Neural cell (in vitro differentiated cells): Measurements from ENCODE around the gene HDAC4. TPM values are rescaled to one million over a fixed set of nuclear protein-coding genes. Genes with fewer than 3 reads are reported as not detected.

ENCODE experiments used
- H2AFZ ChIP-seq: fragments of 200-600, 300-800 bp; sonication (generic), shearing (Covaris generic); 2 replicates; pipeline ENCODE4 v1.6.0; 2014; ENCODE audit warnings: low read depth, mild to moderate bottlenecking, antibody characterized with exemption, low read length, moderate library complexity
- H3F3A ChIP-seq: fragments of 200-600 bp; shearing (Covaris generic); 2 replicates; pipeline ENCODE4 v1.6.1; 2016; ENCODE audit warnings: mild to moderate bottlenecking, moderate library complexity, mixed read lengths, antibody characterized with exemption, low read length; ENCODE audit not compliant: insufficient read depth, poor library complexity, severe bottlenecking
- H3K27ac ChIP-seq: fragments of 200-600, 300-800 bp; sonication (generic), shearing (Covaris generic); 2 replicates; pipeline ENCODE4 v1.5.1; 2014; ENCODE audit warnings: mild to moderate bottlenecking, low read length, moderate library complexity
- H3K27me3 ChIP-seq: fragments of 300-800, 200-600 bp; sonication (generic), shearing (Covaris generic); 2 replicates; pipeline ENCODE4 v1.6.0; 2014; ENCODE audit warnings: mild to moderate bottlenecking, low read depth, low read length, moderate library complexity; ENCODE audit not compliant: insufficient read depth
- H3K36me3 ChIP-seq: fragments of 300-800, 200-600 bp; sonication (generic), shearing (Covaris generic); 2 replicates; pipeline ENCODE4 v1.5.1; 2014; ENCODE audit warnings: mild to moderate bottlenecking, antibody characterized with exemption, low read length, moderate library complexity; ENCODE audit not compliant: insufficient read depth
- H3K4me2 ChIP-seq: fragments of 300-800, 200-600 bp; sonication (generic), shearing (Covaris generic); 2 replicates; pipeline ENCODE4 v1.6.0; 2014; ENCODE audit warnings: mild to moderate bottlenecking, low read length
- H3K4me3 ChIP-seq: fragments of 300-800, 200-600 bp; sonication (generic), shearing (Covaris generic); 2 replicates; pipeline ENCODE4 v1.5.1; 2014; ENCODE audit warnings: mild to moderate bottlenecking, low read length, moderate library complexity
- H3K79me2 ChIP-seq: fragments of 200-600 bp; shearing (Covaris generic); replicated peaks from 2 replicates; pipeline ENCODE4 v1.6.0; 2014; ENCODE audit warnings: mild to moderate bottlenecking, low read length, moderate library complexity; ENCODE audit not compliant: insufficient read depth
- H3K9ac ChIP-seq: fragments of 300-800, 200-600 bp; sonication (generic), shearing (Covaris generic); 2 replicates; pipeline ENCODE4 v1.6.1; 2016; ENCODE audit warnings: mild to moderate bottlenecking, low read length, mixed read lengths
- H3K9me2 ChIP-seq: fragments of 200-600 bp; shearing (Covaris generic); 2 replicates; pipeline ENCODE4 v1.6.1; 2016; ENCODE audit warnings: mild to moderate bottlenecking, low read length, mixed read lengths; ENCODE audit not compliant: insufficient read depth
- H3K9me3 ChIP-seq: fragments of 200-600, 300-800 bp; sonication (generic), shearing (Covaris generic); 2 replicates; pipeline ENCODE4 v1.6.1; 2016; ENCODE audit warnings: mild to moderate bottlenecking, mixed run types, low read length, moderate library complexity, mixed read lengths
- H4K20me1 ChIP-seq: fragments of 200-600 bp; shearing (Covaris generic); 2 replicates; pipeline ENCODE4 v1.6.1; 2016; ENCODE audit warnings: mild to moderate bottlenecking, mixed run types; ENCODE audit not compliant: insufficient read depth
- EP300 ChIP-seq: fragments of 450-650 bp; conservative IDR thresholded peaks from 2 replicates; pipeline ENCODE4 v1.6.1; 2014; ENCODE audit warnings: antibody characterized with exemption, mild to moderate bottlenecking, moderate library complexity; ENCODE audit not compliant: poor library complexity, severe bottlenecking
- EZH2 ChIP-seq: fragments of 200-600, 300-800 bp; shearing (Covaris generic), sonication (generic); IDR thresholded peaks from 2 replicates; pipeline ENCODE4 v1.6.1; 2014; ENCODE audit warnings: antibody characterized with exemption, low read length, borderline replicate concordance, mild to moderate bottlenecking; ENCODE audit not compliant: insufficient read depth, poor library complexity, severe bottlenecking
- MXI1 ChIP-seq: fragments of 450-650 bp; conservative IDR thresholded peaks from 2 replicates; pipeline ENCODE4 v1.6.1; 2014; ENCODE audit warnings: antibody characterized with exemption, mild to moderate bottlenecking; ENCODE audit not compliant: poor library complexity, severe bottlenecking
- POLR2AphosphoS5 ChIP-seq: IDR thresholded peaks from 2 replicates; pipeline ENCODE4 v1.6.1; 2012
- RAD21 ChIP-seq: fragments of 450-650 bp; conservative IDR thresholded peaks from 2 replicates; pipeline ENCODE4 v1.6.1; 2014; ENCODE audit warnings: antibody characterized with exemption, mild to moderate bottlenecking, moderate library complexity
- SMC3 ChIP-seq: fragments of 450-650 bp; conservative IDR thresholded peaks from 2 replicates; pipeline ENCODE4 v1.6.1; 2014; ENCODE audit warnings: antibody characterized with exemption, mild to moderate bottlenecking, moderate library complexity; ENCODE audit not compliant: poor library complexity
- TAF1 ChIP-seq: IDR thresholded peaks from 2 replicates; pipeline ENCODE4 v1.6.1; 2012; ENCODE audit warnings: low read depth
- polyA plus RNA-seq: library from polyadenylated mRNA; depleted of rRNA; stranded (reverse); fragments of >200 nt; gene quantifications from 2 replicates; pipeline ENCODE4 v1.2.3, GENCODE V29; 2014
- TF ChIP-seq, protein P1 (sequence below): fragments of 450-650 bp; IDR thresholded peaks from 2 replicates; pipeline ENCODE4 v1.5.1; 2014; ENCODE audit warnings: antibody characterized with exemption, mild to moderate bottlenecking, moderate library complexity; ENCODE audit not compliant: poor library complexity, severe bottlenecking
- TF ChIP-seq, protein P2 (sequence below): IDR thresholded peaks from 2 replicates; pipeline ENCODE4 v1.6.1; 2012; ENCODE audit warnings: borderline replicate concordance

HDAC4 gene
- polyA plus RNA-seq, 1 donor from 2014 or later = 3.4 TPM

DNA sequence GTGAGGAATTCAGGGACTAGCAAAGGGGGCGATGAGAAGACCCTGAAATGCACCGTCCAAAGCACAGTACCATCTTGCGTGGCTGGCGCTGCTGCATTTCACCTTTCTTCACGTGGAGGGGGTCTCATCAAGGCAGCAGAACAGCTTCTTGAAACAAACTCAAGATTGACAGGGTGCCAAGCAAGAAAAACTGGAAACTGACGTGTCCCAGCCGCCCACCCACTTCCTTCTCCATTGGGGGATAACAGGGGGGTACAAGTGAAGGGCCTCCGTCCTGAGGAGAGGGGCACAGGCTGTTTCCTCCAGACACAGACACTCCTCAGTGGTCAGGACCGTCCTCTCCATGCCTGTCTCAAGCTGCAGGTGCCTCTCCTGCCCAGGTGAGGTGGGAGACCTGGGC lies 32.5 kb downstream of the HDAC4 start:
- H3K4me3 ChIP-seq = no peak overlapping the region
- H2AFZ ChIP-seq = no peak overlapping the region
- H3K9me2 ChIP-seq = no peaks in the 10 kb centered on the region
- no peak overlapping the region for H3K9ac ChIP-seq
- TF ChIP-seq, protein P1, sequence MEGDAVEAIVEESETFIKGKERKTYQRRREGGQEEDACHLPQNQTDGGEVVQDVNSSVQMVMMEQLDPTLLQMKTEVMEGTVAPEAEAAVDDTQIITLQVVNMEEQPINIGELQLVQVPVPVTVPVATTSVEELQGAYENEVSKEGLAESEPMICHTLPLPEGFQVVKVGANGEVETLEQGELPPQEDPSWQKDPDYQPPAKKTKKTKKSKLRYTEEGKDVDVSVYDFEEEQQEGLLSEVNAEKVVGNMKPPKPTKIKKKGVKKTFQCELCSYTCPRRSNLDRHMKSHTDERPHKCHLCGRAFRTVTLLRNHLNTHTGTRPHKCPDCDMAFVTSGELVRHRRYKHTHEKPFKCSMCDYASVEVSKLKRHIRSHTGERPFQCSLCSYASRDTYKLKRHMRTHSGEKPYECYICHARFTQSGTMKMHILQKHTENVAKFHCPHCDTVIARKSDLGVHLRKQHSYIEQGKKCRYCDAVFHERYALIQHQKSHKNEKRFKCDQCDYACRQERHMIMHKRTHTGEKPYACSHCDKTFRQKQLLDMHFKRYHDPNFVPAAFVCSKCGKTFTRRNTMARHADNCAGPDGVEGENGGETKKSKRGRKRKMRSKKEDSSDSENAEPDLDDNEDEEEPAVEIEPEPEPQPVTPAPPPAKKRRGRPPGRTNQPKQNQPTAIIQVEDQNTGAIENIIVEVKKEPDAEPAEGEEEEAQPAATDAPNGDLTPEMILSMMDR = no peak
- no peak for TF ChIP-seq EZH2
- no peak for TF ChIP-seq SMC3
- TF ChIP-seq, protein P2, sequence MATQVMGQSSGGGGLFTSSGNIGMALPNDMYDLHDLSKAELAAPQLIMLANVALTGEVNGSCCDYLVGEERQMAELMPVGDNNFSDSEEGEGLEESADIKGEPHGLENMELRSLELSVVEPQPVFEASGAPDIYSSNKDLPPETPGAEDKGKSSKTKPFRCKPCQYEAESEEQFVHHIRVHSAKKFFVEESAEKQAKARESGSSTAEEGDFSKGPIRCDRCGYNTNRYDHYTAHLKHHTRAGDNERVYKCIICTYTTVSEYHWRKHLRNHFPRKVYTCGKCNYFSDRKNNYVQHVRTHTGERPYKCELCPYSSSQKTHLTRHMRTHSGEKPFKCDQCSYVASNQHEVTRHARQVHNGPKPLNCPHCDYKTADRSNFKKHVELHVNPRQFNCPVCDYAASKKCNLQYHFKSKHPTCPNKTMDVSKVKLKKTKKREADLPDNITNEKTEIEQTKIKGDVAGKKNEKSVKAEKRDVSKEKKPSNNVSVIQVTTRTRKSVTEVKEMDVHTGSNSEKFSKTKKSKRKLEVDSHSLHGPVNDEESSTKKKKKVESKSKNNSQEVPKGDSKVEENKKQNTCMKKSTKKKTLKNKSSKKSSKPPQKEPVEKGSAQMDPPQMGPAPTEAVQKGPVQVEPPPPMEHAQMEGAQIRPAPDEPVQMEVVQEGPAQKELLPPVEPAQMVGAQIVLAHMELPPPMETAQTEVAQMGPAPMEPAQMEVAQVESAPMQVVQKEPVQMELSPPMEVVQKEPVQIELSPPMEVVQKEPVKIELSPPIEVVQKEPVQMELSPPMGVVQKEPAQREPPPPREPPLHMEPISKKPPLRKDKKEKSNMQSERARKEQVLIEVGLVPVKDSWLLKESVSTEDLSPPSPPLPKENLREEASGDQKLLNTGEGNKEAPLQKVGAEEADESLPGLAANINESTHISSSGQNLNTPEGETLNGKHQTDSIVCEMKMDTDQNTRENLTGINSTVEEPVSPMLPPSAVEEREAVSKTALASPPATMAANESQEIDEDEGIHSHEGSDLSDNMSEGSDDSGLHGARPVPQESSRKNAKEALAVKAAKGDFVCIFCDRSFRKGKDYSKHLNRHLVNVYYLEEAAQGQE = no peak
- no peak for TF ChIP-seq MXI1
- H3K79me2 ChIP-seq = peaks cover 12% of the 10 kb centered on the region
- H3K4me2 ChIP-seq = no peak overlapping the region
- H3F3A ChIP-seq = no peaks in the 10 kb centered on the region
- H4K20me1 ChIP-seq = no peaks in the 10 kb centered on the region
- no peaks in the 10 kb centered on the region for H3K36me3 ChIP-seq
- no peaks in the 10 kb centered on the region for H3K27me3 ChIP-seq
- H3K9me3 ChIP-seq = no peaks in the 10 kb centered on the region
- H3K27ac ChIP-seq = no peak overlapping the region

DNA sequence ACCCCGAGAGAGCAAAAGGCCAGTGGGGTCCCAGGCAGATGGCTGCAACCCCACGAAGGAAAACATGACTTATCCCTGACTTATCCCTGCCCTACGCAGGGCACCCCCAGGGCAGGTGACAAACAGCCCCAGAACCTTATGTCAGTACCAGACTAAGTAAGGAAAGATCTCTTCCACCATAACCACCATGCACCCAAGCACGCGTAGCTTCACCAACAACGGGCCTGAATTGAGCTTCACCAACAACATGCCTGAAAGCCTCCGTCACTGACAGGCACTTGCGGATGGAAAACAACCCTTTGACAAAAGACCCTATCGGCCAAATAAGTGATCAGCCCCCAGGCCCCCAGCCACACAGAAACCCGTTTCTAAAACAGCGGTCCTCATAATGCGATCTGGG lies 34.1 kb downstream of the HDAC4 start:
- H3K4me3 ChIP-seq = no peak overlapping the region
- H3K9me2 ChIP-seq = no peaks in the 10 kb centered on the region
- no peak overlapping the region for H3K9ac ChIP-seq
- no peaks in the 10 kb centered on the region for H4K20me1 ChIP-seq
- no peaks in the 10 kb centered on the region for H3K27me3 ChIP-seq
- no peak overlapping the region for H3K27ac ChIP-seq
- no peaks in the 10 kb centered on the region for H3K9me3 ChIP-seq
- H3K4me2 ChIP-seq = no peak overlapping the region
- no peaks in the 10 kb centered on the region for H3K36me3 ChIP-seq
- H3F3A ChIP-seq = no peaks in the 10 kb centered on the region
- H3K79me2 ChIP-seq = peaks cover 25% of the 10 kb centered on the region
- TF ChIP-seq POLR2AphosphoS5 (no peak), EP300 (no peak), RAD21 (no peak), TAF1 (no peak), EZH2 (no peak)
- TF ChIP-seq, protein P2 = no peak
- TF ChIP-seq, protein P1 = no peak
- no peak overlapping the region for H2AFZ ChIP-seq
